ENCODE data around the gene EEF2.
"Not testable (repeated sequence)": the region's sequence is repeated elsewhere in the genome, so short reads cannot be mapped to it uniquely, and the experiment has no call there.

The EEF2 gene

DNA sequence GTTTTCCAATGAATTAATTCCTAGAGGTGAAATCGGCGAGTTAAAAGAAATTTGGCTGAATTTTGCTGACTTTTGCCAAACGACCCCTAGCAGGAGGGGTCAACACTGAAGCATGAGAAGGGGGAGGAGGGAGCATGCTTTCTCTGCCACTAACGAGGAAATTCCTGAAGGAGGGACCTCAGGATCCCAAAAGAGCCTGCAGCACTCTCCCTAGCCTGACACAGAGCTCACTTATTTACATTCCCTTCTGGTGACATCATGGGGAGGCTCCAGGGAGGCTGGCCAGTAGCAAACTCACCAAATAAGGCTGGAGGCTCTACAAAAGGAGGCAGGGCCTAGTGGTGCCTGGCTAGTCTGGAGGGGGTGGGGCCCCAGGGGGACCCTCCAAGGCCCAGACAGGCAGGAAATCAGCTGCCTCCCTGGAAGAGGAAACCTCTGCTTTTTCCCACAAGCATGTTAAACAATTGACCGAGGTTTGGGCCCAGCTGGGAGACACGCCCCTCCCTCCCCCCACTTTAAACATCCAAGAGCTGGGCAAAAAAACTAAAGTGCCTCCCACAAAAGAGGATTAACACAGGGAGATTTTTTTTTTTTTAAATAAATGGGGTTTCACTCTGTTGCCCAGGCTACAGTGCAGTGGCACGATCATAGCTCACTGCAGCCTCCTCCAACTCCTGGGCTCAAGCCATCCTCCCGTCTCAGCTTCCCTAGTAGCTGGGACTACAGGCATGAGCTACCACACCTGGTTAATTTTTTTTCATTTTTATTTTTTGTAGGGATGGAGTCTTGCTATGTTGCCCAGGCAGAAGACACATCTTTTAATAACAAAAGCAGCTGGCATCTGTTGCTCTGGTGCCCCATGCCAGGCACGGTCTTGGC, 16.5 kb downstream of the EEF2 start:
- DNase-seq (ENCODE audit: low spot score) = peak; percentile 86

DNA sequence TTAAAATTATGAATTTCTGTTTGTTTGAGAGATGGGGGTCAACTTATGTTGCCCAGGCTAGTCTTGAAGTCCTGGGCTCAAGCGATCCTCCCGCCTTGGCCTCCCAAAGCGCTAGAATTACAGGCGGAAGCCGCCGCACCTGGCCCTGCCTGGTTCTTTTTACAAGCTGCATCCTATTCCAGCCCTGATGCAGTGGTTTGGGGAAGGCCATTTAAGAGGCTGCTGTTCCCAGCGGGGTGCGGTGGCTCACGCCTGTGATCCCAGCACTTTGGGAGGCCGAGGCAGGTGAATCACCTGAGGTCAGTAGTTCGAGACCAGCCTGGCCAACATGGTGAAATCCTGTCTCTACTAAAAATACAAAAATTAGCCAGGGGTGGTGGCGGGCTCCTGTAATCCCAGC, 17.3 kb downstream of the EEF2 start:
- DNase-seq (ENCODE audit: low spot score) = not testable (repeated sequence)

DNA sequence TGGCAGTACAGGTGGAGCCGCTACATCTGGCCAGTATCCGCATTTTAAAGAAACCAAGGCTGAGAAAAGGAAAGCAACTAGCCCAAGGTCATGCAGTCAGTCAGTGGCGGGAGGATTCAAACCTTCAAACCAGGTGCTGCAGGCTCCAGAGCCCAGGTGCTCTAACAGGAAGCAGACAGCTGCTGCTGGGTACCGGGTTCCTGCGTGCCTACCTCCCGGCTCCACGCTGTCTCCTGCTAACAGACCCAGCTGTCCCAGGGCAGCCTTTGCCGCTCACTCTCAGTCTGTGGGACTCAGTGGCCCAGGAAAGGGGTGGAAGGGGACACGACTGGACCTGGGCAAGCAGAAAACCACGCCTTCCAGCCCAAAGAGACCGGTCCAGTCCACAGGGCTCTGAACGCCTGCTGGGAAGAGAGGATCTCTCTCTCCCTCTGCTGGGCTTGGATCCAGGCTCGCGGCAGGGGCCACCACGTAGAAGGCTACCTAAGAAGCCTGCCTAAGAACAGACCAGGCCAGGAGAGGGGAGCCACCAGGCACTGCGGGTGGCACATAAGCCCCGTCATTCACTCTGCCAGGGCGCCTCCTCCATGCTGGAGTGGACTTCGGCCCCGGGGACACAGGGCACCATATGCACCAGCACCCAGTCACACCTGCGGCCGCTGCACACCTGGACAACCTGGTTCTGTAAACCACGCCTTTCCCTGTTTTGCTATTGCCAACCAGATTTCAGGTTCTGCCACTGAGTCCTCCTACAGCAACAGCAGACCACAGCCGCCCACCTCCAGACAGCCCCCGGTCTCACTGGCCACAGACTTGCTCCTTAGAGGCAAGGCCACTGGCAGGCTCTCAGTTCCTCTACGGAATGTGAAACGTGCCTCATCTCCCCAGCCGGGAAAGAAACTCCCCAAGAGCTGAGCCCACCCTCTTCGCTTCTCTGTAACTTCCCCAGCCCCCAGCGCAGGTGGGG, 18.9 kb downstream of the EEF2 start:
- no peak for DNase-seq (ENCODE audit: low spot score)

DNA sequence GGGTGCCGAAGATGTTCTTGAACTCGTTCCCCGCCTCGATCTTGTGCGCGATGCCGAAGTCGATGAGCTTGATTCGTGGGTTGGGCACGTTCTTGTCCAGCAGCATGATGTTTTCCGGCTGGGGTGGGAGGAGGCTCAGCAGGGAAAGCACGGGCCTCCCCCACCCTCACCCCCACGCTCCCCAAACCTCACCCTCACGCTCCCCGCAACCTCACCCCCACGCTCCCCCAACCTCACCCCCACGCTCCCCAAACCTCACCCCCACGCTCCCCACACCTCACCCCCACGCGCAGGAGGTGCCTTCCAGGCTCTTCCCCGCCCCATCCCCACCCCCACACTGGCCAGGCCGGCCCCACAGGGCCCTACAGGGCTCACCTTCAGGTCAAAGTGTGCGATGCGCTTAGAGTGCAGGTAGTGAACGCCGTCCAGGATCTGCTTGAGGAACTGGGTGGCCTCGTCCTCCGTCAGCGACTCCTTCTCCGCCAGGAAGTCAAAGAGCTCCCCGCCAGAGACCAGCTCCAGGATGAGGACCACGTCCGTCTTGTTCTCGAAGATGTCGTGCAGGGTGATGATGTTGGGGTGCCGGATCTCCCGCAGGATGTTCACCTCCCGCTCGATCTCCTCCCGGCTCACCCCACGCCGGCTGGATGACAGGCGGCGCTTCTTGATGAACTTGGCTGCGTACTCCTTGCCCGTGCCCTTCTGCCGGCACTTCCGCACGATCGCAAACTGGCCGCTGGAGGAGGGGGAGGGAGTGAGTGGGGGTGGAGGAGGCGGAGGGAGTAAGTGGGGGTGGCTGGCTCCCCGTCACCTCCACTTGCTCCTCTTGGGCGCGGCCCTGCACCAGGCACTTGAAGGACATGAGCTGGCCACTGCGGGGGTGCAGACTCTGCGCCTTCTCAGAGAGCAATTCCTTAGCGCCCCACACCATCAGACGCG, 20.7 kb downstream of the EEF2 start:
- no peak for DNase-seq (ENCODE audit: low spot score)

DNA sequence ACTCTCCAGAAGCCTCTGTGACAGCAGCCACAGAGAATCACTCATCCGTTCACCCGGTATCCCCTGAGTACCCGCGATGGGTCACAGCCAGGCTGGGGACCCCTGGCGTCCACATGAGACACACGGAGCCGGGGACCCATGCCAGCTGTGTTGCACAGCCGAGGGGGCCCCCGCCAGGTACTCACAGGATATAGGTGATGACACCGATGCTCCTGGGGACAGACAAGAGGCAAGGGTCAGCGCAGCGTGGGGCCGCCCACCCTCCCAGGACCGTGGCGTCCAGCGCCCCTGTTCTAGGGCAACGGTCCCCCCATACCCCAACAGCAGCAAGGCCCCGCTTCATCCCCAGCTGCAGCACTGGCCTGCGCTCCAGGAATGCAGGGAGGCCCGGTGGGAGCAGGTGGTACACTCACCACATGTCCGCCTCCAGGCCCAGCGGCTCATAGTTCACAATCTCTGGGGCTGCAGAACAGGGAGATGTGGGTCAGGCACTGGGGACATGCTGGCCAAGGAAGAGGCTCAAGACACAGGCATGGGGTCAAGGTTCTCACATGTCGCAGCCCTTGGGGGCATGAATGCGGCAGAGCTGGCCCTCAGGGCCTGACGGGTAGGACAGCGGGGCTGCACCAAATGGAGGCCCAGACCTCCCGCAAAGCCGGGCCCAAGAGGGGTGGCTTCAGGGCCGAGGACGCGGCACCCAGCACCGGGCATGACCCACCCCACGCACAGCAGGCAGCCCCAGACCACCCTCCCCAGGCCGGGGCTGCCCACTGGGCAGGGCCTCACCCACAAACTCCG, 21.6 kb downstream of the EEF2 start:
- DNase-seq (ENCODE audit: low spot score) = no peak

DNA sequence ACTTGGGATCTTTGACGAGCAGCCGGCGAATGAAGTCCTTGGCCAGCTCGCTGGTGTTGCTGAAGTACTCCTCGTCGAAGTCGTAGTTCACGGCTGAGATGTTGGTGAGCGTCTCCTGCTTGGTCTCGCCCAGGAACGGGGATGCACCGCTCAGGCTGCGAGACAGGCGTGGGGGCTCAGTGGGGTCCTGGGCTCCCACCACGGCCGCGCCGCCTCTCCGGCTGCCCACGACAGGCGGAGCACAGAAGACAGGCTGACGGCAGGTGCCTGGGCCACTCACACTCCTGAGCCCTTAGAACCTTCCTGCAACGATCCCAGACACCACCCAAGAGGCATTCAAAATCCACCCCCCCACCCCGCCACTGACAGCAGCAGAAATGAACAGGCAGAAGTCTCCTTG, 24.3 kb downstream of the EEF2 start:
- DNase-seq (ENCODE audit: low spot score) = no peak

DNA sequence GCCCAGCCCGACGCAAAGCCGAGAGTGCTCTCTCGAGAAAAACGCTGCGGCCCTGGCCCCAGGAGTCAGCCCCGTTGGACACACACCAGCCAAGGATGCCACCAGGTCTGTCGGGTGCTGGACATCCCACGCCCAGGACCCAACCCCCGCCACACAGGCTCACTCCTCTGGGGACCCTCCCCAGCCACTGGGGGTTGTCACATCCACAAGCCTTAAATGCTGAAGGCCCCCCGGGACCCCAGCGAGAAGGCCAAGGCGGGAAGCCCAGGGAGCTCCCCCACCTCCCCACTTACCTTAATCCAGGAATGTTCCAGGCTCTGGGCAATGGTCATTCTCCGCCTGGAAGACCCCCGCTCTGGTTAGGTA, 25.5 kb downstream of the EEF2 start:
- no peak for DNase-seq (ENCODE audit: low spot score)

DNA sequence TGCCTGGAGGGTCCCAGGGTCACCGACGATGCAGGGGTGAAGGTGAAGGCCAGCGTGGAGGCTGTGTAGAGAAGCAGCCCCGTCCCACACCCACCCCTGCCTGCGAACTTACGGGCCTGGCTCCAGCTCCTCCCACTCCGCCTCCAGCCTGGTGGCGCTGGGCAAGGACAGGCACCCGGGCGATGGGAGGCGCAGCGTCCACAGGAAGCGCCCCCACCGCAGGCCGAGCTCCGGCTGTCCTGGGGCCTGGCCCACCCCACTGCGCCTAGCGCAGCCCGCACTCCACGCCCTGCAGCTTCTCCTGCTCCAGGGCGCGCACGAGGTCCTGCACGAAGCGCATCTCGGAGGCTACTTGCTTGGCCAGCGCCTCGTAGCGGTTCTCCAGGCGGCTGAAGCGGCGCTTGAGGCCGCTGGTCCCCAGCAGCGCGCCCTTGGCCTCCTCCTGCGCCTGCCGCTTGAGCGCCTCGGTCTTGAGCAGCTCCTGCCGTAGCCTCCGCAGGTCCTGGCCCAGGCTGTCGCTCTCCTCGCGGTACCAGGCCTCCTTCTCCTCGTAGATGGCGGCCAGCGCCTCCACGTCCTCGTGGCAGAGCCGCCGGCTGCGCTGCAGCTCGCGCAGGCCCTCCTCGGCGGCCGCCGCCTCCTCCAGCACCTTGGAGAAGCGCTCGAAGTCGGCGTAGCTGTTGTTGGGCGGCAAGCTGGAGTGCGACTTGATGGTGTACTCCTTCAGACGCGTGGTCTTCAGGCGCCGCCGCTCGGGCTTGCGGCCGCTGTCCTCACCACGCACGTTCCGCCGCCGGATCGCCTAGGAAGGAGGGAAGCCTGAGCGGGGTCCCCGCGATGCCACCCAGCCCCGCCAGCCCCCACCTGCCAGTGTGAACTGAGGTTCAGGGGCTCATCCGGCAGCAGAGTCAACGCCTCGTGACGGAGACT, 26.2 kb downstream of the EEF2 start:
- DNase-seq (ENCODE audit: low spot score) = no peak

DNA sequence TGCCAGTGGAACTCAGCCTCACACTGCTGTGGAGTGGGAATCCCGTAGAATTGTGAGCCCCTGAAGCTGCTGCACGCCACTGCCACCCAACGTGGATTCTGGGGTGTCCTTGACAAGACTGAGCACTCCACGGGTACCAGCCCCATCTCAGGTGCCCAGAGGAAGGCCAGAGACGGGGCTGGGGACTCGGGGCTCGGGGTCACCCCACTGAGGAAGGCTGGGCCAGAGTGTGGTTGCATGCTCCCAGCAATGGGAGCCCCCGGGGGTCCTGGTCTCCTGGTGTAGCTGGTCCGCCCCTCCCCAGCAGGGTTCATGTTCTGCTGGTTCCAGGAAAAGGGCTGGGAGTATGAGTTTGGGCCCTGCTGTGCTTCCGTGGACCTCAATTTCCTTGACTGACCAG, 29.6 kb downstream of the EEF2 start:
- no peak for DNase-seq (ENCODE audit: low spot score)

DNA sequence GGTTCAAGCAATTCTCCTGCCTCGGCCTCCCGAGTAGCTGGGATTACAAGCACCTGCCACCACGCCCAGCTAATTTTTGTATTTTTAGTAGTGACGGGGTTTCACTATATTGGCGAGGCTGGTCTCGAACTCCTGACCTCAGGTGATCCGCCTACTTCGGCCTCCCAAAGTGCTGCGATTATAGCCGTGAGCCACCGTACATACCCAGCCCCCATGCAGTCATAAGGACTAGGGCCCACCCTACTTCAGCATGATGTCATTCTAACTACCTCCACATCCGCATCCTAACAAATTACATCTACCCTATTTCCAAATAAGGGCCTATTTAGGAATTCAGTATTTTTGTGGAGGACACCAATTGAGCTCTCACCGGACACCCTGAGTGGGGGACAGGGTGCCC, 30.0 kb downstream of the EEF2 start:
- not testable (repeated sequence) for DNase-seq (ENCODE audit: low spot score)

DNA sequence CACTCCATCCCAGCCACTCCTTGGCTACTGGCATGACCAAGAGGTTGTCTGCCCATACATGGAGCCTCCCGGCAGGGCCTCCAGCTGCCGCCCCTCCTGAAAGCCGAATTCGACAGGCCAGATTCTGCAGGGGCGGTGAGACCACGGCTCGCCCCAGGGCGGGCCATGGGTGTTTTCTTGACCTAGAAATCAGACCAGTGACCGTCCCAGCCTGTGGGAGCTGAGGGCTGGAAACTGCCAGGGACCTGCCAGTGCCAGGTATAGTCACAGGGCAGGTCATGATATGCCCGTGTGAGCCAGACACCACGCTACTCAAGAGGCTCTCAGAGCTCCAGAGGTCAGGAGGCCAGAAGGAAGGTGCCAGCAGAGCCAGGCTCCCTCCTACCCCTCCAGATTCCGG, 31.2 kb downstream of the EEF2 start:
- DNase-seq (ENCODE audit: low spot score) = no peak

DNA sequence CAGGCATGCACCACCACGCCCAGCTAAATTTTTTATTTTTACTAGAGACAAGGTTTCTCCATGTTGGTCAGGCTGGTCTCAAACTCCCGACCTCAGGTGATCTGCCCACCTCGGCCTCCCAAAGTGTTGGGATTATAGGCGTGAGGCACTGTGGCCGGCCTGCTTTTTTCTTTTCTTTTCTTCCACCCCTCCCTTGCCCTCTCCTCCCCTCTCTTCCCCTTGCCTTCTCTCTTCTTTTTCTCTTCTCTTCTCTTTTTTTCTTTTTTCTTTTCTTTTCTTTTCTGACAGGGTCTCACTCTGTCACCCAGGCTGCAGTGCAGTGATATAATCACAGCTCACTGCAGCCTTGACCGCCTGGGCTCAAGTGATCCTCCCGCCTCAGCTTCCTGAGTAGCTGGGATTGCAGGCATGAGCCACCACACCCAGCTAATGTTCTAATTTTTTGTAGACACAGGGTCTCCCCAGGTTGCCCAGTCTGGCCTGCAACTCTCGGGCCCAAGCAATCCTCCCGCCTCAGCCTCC, 32.4 kb downstream of the EEF2 start:
- DNase-seq (ENCODE audit: low spot score) = not testable (repeated sequence)

DNA sequence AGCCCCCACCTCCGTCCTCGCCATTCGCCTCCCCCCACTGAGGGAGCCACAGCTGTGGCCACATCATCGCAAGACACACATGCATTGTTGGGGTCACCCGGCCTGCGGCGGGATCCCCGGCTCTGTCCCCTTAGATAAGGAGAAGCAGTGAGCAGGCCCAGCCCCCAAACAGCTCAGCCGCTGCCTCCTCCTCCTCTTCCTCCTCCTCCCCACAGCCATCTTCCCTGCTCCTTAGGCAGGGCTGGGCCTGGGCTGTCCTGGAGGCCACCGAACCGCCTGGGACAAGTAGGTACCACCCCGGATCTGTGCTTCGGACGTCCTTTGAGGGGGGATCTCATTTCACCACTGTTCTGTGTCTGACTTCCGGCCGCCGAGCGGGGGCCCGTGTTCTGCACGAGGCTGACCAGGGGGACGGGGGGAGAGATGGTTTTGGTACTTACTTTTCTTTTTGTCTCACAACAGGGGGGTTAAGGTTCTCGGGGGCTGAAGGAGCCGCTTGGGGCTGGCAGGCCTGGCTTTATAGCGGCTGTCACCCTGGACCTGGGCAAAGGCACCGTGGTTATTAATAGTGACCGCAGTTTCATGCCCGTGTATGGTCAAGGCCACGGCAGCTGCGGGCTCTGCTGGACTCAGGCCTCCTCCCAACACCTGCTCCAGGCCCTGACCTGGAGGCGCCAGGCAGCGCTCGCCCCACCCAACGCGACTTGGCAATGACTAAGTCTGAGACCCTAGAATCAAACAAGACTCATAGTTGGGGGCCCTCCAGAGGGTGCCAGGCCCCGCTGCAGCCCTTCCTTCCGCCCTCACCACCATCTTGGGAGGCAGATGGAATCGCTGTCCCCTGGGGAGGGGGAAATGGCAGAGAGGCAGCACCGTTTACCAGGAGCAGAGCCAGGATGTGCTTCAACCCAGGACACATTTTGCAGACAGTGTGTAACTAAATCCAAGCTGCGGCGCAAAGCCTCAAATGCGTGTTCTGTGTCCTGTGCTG, 34.1 kb downstream of the EEF2 start:
- no peak for DNase-seq (ENCODE audit: low spot score)

DNA sequence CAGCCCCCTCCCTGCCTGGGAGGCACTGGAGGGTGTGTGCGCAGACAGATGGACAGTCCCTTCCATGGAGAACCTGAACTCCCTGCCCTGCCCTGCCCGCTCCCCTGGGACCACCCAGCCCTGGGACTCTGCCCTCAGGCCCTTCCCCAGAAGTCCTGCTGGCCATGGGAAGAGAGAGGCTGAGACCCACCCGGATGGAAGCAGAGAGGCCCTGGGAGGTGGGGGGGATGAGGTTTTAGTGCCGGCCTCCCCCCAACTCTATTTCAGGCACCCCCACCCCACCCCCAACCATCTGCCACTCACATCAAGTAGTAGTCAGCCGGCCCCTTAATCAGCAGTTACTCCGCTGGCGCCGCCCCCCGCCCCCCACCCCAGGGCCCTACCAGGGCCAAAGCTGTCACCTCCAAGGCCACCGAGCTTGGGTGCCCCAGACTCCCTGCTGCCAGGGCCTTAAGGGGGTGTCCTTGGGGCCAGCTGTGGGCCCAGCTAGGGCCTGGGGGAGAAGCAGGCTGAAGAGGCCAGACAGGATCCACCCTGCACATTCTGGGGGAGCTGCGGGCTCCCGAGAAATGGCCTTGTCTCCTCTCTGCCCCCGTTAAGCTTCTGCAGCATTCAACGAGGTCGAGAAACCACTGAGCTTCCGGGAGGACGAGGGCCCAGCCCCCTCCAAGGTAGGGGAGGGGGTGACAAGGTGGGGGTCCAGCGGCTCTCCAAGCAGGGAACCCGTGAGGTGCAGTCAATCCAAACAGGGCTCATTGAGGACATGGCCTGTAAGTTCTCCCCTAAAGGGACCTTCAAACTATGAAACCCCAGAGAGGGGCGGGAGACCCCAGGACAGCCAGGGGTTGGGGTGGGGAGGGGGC, 35.0 kb downstream of the EEF2 start:
- DNase-seq (ENCODE audit: low spot score) = no peak

DNA sequence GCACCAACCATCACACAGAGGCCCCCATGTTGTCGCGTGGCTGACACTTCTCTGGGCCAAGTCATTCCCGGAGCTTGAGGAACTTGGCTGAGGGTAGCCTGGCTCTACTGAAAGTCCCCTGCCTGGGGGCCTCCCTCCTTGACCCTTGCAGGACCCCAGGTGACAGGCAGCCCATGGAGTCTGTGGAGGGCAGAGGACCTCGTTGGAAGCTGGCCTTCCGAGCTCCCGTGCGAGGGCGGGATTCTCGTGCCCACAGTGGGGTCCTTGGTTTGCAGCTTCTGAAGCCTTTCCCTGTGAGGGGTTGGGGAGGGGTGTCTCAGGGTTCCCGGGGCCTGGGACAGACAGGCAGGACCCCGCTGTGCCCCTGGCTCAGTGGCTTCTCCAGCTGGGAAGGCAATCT, 36.0 kb downstream of the EEF2 start:
- no peak for DNase-seq (ENCODE audit: low spot score)

DNA sequence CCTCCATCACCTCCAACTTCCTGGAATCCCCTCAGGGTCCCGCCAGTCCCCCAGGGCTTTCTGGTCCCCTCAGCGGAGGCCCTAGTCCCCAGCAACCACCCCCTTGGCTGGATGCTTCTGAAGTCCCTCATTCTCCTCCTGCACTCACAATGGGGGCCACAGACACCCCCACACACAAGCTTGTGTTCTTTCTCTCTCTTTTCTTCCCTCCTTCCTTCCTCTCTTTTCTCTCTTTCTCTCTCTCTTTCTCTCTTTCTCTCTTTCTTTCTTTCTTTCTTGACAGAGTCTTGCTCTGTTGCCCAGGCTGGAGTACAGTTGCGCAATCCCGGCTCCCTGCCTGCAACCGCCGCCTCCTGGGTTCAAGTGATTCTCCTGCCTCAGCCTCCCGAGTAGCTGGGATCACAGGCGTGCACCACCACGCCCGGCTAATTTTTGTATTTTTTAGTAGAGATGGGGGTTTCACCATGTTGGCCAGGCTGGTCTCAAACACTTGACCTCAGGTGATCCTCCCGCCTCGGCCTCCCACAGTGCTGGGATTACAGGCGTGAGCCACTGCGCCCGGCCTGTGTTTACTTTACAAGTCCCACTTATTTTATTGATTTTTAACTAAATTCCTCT, 37.8 kb downstream of the EEF2 start:
- not testable (repeated sequence) for DNase-seq (ENCODE audit: low spot score)

DNA sequence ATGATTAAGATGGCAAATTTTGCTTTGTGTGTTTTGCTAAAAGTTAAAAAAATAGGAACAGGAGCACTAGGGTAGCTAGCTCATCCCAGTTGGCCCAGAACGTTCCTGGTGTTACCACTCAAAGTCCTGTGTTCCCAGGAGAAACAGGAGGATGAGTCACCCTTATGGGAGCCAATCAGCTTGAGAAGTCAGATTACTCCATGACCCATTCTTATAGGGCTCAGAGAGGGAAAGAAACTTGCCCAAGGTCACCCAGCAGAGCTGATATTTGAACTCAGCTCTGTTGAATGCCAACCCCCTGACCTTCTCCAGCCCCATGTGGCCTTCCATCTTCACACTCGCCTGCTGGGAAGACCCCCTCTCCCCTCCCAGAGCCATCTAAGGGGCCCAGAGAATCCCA, 39.4 kb downstream of the EEF2 start:
- no peak for DNase-seq (ENCODE audit: low spot score)
